ENCODE measurements around the gene PRR3.
A peak's percentile ranks its signal among the peaks of the same experiment; 100 is the strongest.
"Not testable (repeated sequence)": the region's sequence is repeated elsewhere in the genome, so short reads cannot be mapped to it uniquely, and the experiment has no call there.

Gene PRR3, protein sequence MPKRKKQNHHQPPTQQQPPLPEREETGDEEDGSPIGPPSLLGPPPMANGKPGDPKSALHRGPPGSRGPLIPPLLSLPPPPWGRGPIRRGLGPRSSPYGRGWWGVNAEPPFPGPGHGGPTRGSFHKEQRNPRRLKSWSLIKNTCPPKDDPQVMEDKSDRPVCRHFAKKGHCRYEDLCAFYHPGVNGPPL
- 14.5 to 24.7 (median 19.1) reads per million in 9 experiments for total RNA-seq

DNA sequence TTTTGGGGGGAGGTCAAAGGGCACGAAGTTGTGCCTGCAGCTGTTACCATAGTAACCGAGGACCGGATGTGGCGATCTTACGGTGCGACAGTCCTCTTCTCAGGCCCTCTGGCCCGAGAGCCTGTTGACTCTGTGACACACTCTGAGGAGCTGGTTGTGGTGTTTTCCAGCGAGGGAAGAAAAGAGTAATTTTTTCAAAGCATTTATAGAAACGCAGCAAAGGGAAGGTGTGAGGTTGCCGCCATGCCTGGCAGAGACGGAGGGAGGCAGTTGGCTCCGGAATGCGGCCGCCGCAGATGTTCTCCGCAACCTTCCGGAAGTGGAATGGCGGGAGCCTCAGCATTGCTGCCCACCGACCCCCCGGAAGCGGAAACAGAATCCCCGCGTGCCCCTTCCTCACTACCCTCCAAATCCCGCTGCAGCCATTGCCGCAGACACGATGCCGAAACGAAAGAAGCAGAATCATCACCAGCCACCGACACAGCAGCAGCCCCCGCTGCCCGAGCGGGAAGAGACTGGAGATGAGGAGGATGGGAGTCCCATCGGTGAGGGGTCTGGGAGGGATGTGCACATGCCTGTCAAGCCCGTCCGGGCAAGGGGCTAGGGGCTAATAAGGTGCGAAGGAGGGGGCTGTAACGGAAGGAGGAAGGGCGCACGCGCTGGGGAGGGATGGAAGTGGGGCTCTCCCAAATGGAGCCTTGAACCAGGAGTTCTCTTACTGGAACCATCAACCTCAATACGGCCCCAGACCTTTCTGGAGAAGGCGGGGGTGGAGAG, at the start of gene PRR3:
PRR3 (plus strand) TSS at position 390 of the 777 bp plus-strand sequence; CDS start at position 440, 50 bp downstream.
- Mint-ChIP-seq H3K36me3 (ENCODE audit: insufficient read depth) (peaks cover 54% of the 10 kb centered on the region), H3K27me3 (no peaks in the 10 kb centered on the region), H3K4me3 (peak within 1 kb of the TSS; percentile 94 to 98), H3K9me3 (no peaks in the 10 kb centered on the region), H3K27ac (peak within 1 kb of the TSS; percentile 99), H3K4me1 (ENCODE audit: low read depth in 2 of 2) (peaks cover 30 to 33% of the 10 kb centered on the region in 2 donors)
- DNase-seq (peak; percentile 33 to 88 (median 84)), ATAC-seq (replicated peaks) (peak; percentile 68)

DNA sequence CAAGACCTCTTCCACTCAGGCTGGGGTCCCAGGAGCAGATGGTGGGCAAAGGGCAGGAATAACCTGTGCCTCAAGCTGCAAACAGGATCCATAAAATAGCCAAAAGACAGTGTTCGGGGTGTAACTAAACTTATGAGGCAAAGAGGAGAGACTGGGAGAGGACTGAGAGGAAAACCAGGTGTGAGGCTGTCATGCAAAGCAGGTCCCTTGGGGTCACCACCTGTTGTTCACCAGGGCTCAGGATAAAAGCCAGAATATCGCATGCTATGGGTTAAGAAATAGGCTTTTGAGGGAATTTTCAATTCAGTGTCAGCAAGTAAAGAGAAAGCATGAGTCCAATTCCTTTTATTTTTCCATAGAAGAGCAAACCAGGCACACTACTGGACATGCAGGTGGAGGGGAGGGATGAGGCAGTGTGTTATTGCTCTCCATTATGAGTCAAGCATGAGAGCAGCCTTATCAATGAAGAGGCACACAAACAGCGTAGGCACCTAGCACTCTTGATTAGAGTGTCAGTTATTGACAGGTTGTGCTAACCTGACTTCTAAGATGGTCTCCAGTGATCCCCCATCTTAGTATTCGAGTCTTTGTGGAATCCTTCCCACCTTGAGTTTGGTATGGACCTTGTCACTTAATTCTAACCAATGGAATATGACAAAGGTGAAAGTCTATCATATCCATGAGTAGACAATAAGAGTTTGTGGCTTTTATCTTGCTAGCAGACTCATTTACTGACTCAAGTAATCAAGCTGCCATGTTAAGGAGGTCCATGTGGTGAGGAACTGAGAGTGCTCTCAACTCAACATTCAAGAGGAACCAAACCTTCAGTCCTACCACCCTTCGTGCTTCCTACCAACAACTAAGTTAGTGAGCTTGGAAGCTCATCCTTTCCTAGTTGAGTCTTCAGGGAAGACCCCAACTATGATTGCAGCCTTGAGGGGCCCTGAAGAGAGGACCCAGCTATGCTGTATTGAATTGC, 49.0 kb upstream of the PRR3 start:
- DNase-seq (no peak), ATAC-seq (replicated peaks) (no peak)
- Mint-ChIP-seq H3K36me3 (ENCODE audit: insufficient read depth) (peaks cover 9% of the 10 kb centered on the region), H3K27me3 (no peaks in the 10 kb centered on the region), H3K27ac (peak overlapping the region; percentile 69 to 75), H3K9me3 (no peaks in the 10 kb centered on the region), H3K4me3 (peak overlapping the region; percentile 61 to 69), H3K4me1 (ENCODE audit: low read depth in 2 of 2) (peaks cover 33 to 52% of the 10 kb centered on the region in 2 donors)

DNA sequence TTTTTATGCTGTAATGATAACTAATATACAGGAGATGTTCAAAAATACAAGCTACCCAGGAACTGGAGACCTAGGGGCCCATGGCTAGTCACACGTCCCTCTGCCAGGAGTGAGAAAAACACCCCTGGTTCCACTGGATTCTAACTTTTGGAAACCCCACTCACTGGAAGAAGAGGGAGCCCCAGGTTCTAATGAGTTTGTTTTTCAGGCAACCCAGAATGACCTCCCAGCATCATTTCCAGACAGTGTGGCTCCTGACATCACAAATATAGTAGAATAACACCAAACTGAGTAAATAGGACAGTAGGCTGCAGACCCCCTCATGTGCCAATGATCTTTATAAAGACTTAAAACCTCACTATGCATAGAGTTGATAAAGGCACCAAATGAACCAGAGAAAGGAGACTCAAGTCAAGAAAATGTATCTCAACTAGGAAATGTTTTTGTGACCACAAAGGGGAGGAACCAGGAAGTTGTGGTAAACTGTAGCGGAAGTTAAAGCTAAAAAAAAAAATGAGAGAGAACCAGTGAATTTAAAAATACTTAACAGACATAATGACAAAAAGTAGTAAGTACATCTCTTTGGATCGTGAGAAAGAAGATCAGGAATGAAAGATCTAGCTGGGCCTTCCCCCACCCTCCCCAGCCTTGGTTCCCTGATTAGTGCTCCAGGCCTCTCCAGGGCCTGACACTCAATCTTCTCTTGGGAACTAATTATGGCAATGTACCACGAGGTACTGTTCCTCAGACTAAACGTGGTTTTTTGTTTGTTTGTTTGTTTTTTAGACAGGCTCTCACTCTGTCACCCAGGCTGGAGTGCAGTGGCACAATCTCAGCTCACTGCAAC, 48.0 kb upstream of the PRR3 start:
- Mint-ChIP-seq H3K4me1 (ENCODE audit: low read depth in 2 of 2) (peaks cover 34 to 52% of the 10 kb centered on the region in 2 donors), H3K27ac (peak overlapping the region; percentile 20 to 60), H3K9me3 (no peaks in the 10 kb centered on the region), H3K4me3 (peak overlapping the region; percentile 61 to 69), H3K27me3 (no peaks in the 10 kb centered on the region), H3K36me3 (ENCODE audit: insufficient read depth) (peaks cover 9% of the 10 kb centered on the region)
- peak; percentile 92 for ATAC-seq (replicated peaks)
- peak in 1 of 3 experiments; percentile 42 for DNase-seq

DNA sequence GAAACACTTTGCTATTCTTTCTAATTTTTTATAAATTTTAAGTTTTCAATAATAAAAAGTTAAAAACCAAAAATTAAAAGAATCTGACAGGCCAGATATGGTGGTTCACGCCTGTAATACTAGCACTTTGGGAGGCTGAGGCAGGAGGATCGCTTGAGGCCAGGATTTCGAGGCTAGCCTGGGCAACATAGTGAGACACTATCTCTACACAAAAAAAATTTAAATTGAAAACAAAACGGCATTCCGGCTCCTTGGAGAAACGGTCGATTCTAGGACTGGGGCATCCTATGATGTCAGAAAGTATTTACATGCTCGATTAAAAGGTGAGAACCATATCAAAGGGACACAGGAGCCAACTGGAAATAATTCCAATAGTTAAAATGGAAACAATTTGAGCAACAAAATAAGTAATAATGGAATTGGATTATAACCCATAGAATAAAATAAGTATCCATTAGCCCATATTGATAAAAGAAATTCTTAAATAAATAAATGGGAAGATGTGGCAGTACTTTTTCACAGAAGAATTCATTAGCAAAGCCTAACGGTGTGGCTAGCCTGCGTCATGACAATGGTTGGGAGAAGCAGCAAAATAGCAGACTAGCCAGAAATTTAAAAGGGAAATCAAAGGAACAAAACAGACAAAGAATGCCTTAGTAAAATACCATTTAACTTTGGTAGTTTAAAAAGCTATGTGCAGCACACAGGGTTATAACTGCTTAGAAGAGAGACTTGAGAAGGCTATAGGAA, 46.5 kb upstream of the PRR3 start:
- Mint-ChIP-seq H3K27ac (peak overlapping the region in 1 of 2 donors; percentile 58), H3K4me1 (ENCODE audit: low read depth in 2 of 2) (peaks cover 44 to 62% of the 10 kb centered on the region in 2 donors), H3K4me3 (peak overlapping the region in 1 of 2 donors; percentile 31), H3K36me3 (ENCODE audit: insufficient read depth) (peaks cover 12% of the 10 kb centered on the region), H3K9me3 (no peaks in the 10 kb centered on the region), H3K27me3 (no peaks in the 10 kb centered on the region)
- DNase-seq (no peak), ATAC-seq (replicated peaks) (no peak)

DNA sequence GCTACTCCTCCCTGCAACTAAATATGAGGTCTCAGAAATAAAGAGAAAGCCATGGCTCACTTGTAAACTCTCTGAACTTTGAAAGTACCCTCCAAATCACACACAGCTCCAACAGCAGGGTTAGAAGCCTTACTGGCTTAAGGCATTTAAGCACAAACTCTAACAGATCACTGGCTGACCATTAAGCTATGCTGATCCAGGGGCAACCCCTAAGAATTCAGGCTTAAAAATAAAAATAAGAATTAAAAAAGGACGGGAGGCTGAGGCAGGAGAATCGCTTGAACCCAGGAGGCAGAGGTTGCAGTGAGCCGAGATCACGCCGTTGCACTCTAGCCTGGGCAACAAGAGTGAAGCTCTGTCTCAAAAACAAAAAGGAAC, 45.9 kb upstream of the PRR3 start:
- H3K36me3 Mint-ChIP-seq (ENCODE audit: insufficient read depth) = peaks cover 18% of the 10 kb centered on the region
- DNase-seq (no peak), ATAC-seq (replicated peaks) (no peak)
- H3K9me3 Mint-ChIP-seq = no peaks in the 10 kb centered on the region
- H3K4me3 Mint-ChIP-seq = peak overlapping the region in 1 of 2 donors; percentile 31
- no peaks in the 10 kb centered on the region for H3K27me3 Mint-ChIP-seq
- peak overlapping the region in 1 of 2 donors; percentile 58 for H3K27ac Mint-ChIP-seq
- H3K4me1 Mint-ChIP-seq (ENCODE audit: low read depth in 2 of 2) = peaks cover 48 to 66% of the 10 kb centered on the region in 2 donors

DNA sequence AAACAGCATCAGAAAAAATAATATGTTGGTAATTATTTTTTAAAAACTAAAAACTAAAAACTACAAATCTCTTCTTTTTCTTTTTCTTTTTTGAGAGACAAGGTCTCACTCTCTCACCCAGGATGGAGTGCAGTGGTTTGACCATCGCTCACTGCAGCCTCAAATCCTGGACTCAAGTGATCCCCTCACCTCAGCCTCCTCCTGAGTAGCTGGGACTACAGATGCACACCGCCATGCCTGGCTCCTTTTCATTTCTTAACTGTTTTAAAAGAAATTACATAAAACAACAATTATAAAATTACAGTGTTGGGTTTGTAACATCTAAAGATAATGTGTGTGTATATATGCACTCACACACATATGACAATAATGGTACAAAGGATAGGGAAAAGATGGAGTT, 43.6 kb upstream of the PRR3 start:
- Mint-ChIP-seq H3K4me3 (no peak overlapping the region), H3K4me1 (ENCODE audit: low read depth in 2 of 2) (peaks cover 40 to 57% of the 10 kb centered on the region in 2 donors), H3K36me3 (ENCODE audit: insufficient read depth) (peaks cover 31% of the 10 kb centered on the region), H3K27ac (no peak overlapping the region), H3K27me3 (no peaks in the 10 kb centered on the region), H3K9me3 (no peaks in the 10 kb centered on the region)
- DNase-seq (no peak), ATAC-seq (replicated peaks) (no peak)

DNA sequence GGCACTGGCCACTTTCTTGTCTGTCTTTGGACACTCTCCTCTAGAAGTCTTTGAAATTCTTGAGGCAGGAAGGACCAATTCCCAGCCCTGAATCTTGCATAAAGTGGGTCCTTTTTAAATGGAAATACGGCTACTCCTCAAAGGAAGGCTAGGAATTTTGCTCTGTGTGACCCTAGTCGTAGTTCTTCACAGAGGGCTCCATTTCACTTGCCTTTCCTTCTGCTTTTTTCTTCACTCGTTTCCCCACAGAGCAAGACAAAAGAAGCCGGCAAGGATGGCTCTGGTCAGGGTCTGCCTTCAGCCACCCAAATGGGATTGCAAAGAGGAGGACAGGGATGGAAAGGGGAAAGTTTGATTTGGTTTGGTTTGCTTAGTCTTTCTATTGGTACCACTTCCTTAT, 42.0 kb upstream of the PRR3 start:
- DNase-seq (no peak), ATAC-seq (replicated peaks) (no peak)
- Mint-ChIP-seq H3K36me3 (ENCODE audit: insufficient read depth) (peaks cover 29% of the 10 kb centered on the region), H3K4me1 (ENCODE audit: low read depth in 2 of 2) (peaks cover 35 to 43% of the 10 kb centered on the region in 2 donors), H3K9me3 (no peaks in the 10 kb centered on the region), H3K27me3 (no peaks in the 10 kb centered on the region), H3K4me3 (peak overlapping the region; percentile 75 to 81), H3K27ac (peak overlapping the region; percentile 94 to 98)

DNA sequence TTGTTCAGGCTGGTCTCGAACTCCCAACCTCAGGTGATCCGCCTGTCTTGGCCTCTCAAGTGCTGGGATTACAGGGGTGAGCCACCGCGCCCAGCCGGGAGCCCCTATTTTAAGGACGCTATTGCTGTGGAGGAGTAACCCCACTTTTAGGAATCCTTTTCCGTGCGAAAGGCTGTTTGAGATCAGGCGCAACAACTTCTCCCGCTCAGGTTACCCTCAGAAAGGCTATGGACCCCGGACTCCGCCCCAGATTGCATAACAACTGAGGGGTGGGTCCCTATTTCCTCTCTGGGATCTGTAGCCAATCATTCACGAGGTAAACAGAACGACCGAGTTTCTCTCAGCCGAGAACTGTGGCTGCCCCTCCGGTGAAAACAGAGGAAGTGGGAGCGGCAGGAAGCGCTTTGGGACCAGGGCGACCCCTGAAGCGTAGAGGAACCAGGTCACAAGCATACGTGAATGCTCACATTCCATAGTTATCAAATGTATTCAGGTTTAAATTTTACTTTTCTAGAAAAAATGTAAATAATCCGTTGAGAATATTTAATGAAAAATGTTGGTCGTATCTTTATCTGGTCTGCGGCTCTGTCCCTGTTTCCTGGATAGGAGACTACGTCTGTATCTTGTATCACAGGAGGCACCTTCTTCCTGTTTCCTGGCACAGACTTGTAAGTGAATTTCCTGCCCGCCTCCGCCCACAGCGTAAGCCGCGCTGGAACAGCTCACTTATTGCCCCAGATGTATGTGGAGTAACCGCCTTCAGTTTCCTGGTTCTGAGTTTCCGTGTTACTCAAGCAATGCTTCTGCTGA, 40.9 kb upstream of the PRR3 start:
- Mint-ChIP-seq H3K27me3 (no peaks in the 10 kb centered on the region), H3K27ac (peak overlapping the region; percentile 94 to 98), H3K4me3 (peak overlapping the region; percentile 75 to 81), H3K36me3 (ENCODE audit: insufficient read depth) (peaks cover 29% of the 10 kb centered on the region), H3K9me3 (no peaks in the 10 kb centered on the region), H3K4me1 (ENCODE audit: low read depth in 2 of 2) (peaks cover 29 to 36% of the 10 kb centered on the region in 2 donors)
- DNase-seq = peak; percentile 83 to 86 (median 84)
- peak; percentile 88 for ATAC-seq (replicated peaks)

DNA sequence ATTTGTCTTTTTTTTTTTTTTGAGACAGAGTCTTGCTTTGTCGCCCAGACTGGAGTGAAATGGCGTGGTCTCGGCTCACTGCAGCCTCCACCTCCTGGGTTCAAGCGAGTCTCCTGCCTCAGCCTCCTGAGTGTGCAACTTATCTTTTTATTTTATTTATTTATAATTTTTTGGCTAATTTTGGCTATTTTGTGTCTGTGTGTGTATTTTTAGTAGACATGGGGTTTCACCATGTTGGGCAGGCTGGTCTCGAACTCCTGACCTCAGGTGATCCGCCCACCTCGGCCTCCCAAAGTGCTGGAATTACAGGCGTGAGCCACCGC, 40.4 kb upstream of the PRR3 start:
- not testable (repeated sequence) for DNase-seq; H3K9me3 Mint-ChIP-seq; ATAC-seq (replicated peaks); H3K27me3 Mint-ChIP-seq
- H3K4me1 Mint-ChIP-seq (ENCODE audit: low read depth in 2 of 2) = peaks cover 26 to 31% of the 10 kb centered on the region in 2 donors
- H3K4me3 Mint-ChIP-seq = peak overlapping the region; percentile 75 to 81
- peaks cover 29% of the 10 kb centered on the region for H3K36me3 Mint-ChIP-seq (ENCODE audit: insufficient read depth)
- H3K27ac Mint-ChIP-seq = peak overlapping the region; percentile 94 to 98

DNA sequence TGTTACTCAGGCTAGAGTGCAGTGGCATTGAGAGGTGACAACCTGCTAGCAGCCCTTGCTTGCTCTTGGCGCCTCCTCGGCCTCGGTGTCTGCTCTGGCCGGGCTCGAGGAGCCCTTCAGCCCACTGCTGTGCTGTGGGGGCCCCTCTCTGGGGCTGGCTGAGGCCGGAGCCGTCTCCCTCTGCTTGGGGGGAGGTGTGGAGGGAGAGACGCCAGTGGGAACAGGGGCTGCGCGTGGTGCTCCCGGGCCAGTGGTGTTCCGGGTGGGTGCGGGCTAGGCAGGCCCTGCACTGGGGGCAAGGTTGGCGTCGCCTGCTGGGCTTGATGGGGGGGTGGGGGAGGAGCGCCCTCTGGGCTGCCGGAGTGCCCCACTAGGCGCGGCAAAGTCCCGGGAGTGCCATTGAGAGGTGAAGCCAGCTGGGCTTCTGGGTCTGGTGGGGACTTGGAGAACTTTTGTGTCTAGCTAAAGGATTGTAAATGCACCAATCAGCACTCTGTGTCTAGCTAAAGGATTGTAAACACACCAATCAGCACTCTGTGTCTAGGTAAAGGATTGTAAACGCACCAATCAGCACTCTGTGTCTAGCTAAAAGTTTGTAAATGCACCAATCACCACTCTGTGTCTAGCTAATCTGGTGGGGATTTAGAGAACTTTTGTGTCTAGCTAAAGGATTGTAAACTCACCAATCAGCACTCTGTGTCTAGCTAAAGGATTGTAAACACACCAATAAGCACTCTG, 39.2 kb upstream of the PRR3 start:
- Mint-ChIP-seq H3K4me1 (ENCODE audit: low read depth in 2 of 2) (peaks cover 21 to 23% of the 10 kb centered on the region in 2 donors), H3K27ac (peak overlapping the region in 1 of 2 donors; percentile 98), H3K36me3 (ENCODE audit: insufficient read depth) (peaks cover 29% of the 10 kb centered on the region), H3K4me3 (peak overlapping the region in 1 of 2 donors; percentile 33)
- not testable (repeated sequence) for DNase-seq; ATAC-seq (replicated peaks); H3K27me3 Mint-ChIP-seq; H3K9me3 Mint-ChIP-seq
